Activated CD8-positive, alpha-beta T cell treated with anti-CD3 and anti-CD28 coated beads, Interleukin-2, amount 10 ng/mL, durations not matched to agents 7 days and 5 days (primary cell): ENCODE measurements around the gene MEPCE. TPM values are rescaled to one million over a fixed set of nuclear protein-coding genes. Genes with fewer than 3 reads are reported as not detected.

Experiments
- ATAC-seq: fragments of 150-1000 bp; cut with Tn5 transposase; one replicate; pipeline ENCODE4 v1.10.0; 2021; ENCODE audit warnings: moderate library complexity
- CTCF ChIA-PET: fragments of 350-600 bp; sonication (Branson Sonifier 250); formaldehyde crosslinking; loops from one replicate; lab custom pipeline; 2021; ENCODE audit warnings: antibody characterized with exemption; lab: Charles Lee
- POLR2A ChIA-PET: fragments of 350-600 bp; sonication (Branson Sonifier 250); formaldehyde crosslinking; loops from one replicate; lab custom pipeline; 2021; ENCODE audit warnings: antibody characterized with exemption; lab: Charles Lee
- DNase-seq: peaks from one replicate; pipeline ENCODE4 v3.0.0-alpha.2; 2020
- H3K27ac Mint-ChIP-seq: one replicate; pipeline ENCODE4 v1.8.0; 2021; ENCODE audit warnings: mild to moderate bottlenecking, mixed read lengths
- H3K27me3 Mint-ChIP-seq: one replicate; pipeline ENCODE4 v1.8.0; 2021; ENCODE audit warnings: low read depth, mixed read lengths
- H3K36me3 Mint-ChIP-seq: one replicate; pipeline ENCODE4 v1.8.0; 2021; ENCODE audit warnings: low read depth, mixed read lengths
- H3K4me1 Mint-ChIP-seq: one replicate; pipeline ENCODE4 v1.8.0; 2021; ENCODE audit warnings: low read depth, mixed read lengths
- H3K4me3 Mint-ChIP-seq: one replicate; pipeline ENCODE4 v1.8.0; 2021; ENCODE audit warnings: mild to moderate bottlenecking, mixed read lengths
- H3K9me3 Mint-ChIP-seq: one replicate; pipeline ENCODE4 v1.8.0; 2022; ENCODE audit warnings: mixed read lengths; ENCODE audit not compliant: insufficient read depth
- total RNA-seq, 2 experiments: library from RNA; stranded (reverse); gene quantifications; one replicate each; pipeline ENCODE4 v1.2.3, GENCODE V29; 2021

MEPCE gene
- total RNA-seq, 2 experiments from 2014 or later, result 40.4 to 45.4 TPM

GRCh38 chr7:100464791-100465190 is 35.2 kb downstream of the MEPCE start:
- no peaks in the 10 kb centered on the region for H3K27me3 Mint-ChIP-seq
- no peak for DNase-seq
- POLR2A ChIA-PET, result interaction anchor here (1.0 to 1.3 kb wide), 2 partner anchors 9 to 11 kb away, joined by 3 read pairs; no protein-coding TSS in a partner anchor
- CTCF ChIA-PET, result interaction anchor here (1.0 to 2.2 kb wide), 4 partner anchors 14 to 96 kb away, joined by 3 to 7 read pairs (median 4); no protein-coding TSS in a partner anchor
- peaks cover 30% of the 10 kb centered on the region for H3K36me3 Mint-ChIP-seq
- no peak overlapping the region for H3K27ac Mint-ChIP-seq
- no peak overlapping the region for H3K4me3 Mint-ChIP-seq
- no peaks in the 10 kb centered on the region for H3K9me3 Mint-ChIP-seq
- ATAC-seq, result no peak
- peaks cover 3% of the 10 kb centered on the region for H3K4me1 Mint-ChIP-seq

- ATAC-seq (no peak), DNase-seq (no peak)
- Mint-ChIP-seq H3K27me3 (no peaks in the 10 kb centered on the region), H3K9me3 (no peaks in the 10 kb centered on the region), H3K4me1 (peaks cover 3% of the 10 kb centered on the region), H3K27ac (no peak overlapping the region), H3K36me3 (peaks cover 34% of the 10 kb centered on the region), H3K4me3 (no peak overlapping the region)
- ChIA-PET CTCF (interaction anchor here (0.9 to 2.2 kb wide), 5 partner anchors 15 to 98 kb away, joined by 3 to 7 read pairs (median 5); no protein-coding TSS in a partner anchor), POLR2A (interaction anchor here (1.3 kb wide), 1 partner anchor 10 kb away, joined by 3 read pairs; no protein-coding TSS in a partner anchor)
Observed at GRCh38 chr7:100465299-100465698, 35.7 kb downstream of the MEPCE start.

GRCh38 chr7:100465702-100466311 is 36.2 kb downstream of the MEPCE start:
- DNase-seq (no peak), ATAC-seq (no peak)
- Mint-ChIP-seq H3K27ac (no peak overlapping the region), H3K27me3 (no peaks in the 10 kb centered on the region), H3K36me3 (peaks cover 37% of the 10 kb centered on the region), H3K9me3 (no peaks in the 10 kb centered on the region), H3K4me3 (no peak overlapping the region), H3K4me1 (peaks cover 3% of the 10 kb centered on the region)
- ChIA-PET CTCF (interaction anchor here (0.9 to 2.2 kb wide), 4 partner anchors 17 to 98 kb away, joined by 4 to 7 read pairs (median 6); no protein-coding TSS in a partner anchor), POLR2A (interaction anchor here (1.3 kb wide), 1 partner anchor 10 kb away, joined by 3 read pairs; no protein-coding TSS in a partner anchor)

- CTCF ChIA-PET, result interaction anchor here (4.9 kb wide), 1 partner anchor 92 kb away, joined by 47 read pairs; no protein-coding TSS in a partner anchor
- POLR2A ChIA-PET, result no interaction called here
Observed at GRCh38 chr7:100466653-100467605, 37.3 kb downstream of the MEPCE start.

GRCh38 chr7:100467638-100468373 is 38.2 kb downstream of the MEPCE start:
- Mint-ChIP-seq H3K4me3 (no peak overlapping the region), H3K36me3 (peaks cover 34% of the 10 kb centered on the region), H3K27ac (no peak overlapping the region), H3K27me3 (no peaks in the 10 kb centered on the region), H3K4me1 (peaks cover 7% of the 10 kb centered on the region), H3K9me3 (no peaks in the 10 kb centered on the region)
- no peak for ATAC-seq
- DNase-seq, result no peak
- CTCF ChIA-PET, result interaction anchor here (2.2 to 4.9 kb wide), 2 partner anchors 12 to 91 kb away, joined by 18 to 47 read pairs; no protein-coding TSS in a partner anchor
- POLR2A ChIA-PET, result interaction anchor here (0.6 kb wide), 1 partner anchor 27 kb away, joined by 3 read pairs; no protein-coding TSS in a partner anchor

More at GRCh38 chr7:100466653-100467605, 37.3 kb downstream of the MEPCE start:
- ATAC-seq, result no peak
- H3K27ac Mint-ChIP-seq, result no peak overlapping the region
- H3K36me3 Mint-ChIP-seq, result peaks cover 31% of the 10 kb centered on the region
- H3K4me3 Mint-ChIP-seq, result no peak overlapping the region
- no peaks in the 10 kb centered on the region for H3K27me3 Mint-ChIP-seq
- DNase-seq, result no peak
- no peaks in the 10 kb centered on the region for H3K9me3 Mint-ChIP-seq
- H3K4me1 Mint-ChIP-seq, result peaks cover 5% of the 10 kb centered on the region

- ATAC-seq, result peak; percentile 85
- Mint-ChIP-seq H3K9me3 (no peaks in the 10 kb centered on the region), H3K36me3 (peaks cover 44% of the 10 kb centered on the region), H3K4me3 (no peak overlapping the region), H3K27ac (peak overlapping the region; percentile 39), H3K4me1 (peaks cover 21% of the 10 kb centered on the region), H3K27me3 (no peaks in the 10 kb centered on the region)
- ChIA-PET POLR2A (interaction anchor here (2.1 kb wide), 1 partner anchor 90 kb away, joined by 5 read pairs; no protein-coding TSS in a partner anchor), CTCF (interaction anchor here (0.7 to 4.9 kb wide), 15 partner anchors 9 to 383 kb away, joined by 3 to 47 read pairs (median 5); partner anchors contain the start of genes FBXO24, SLC12A9 and TSC22D4)
- DNase-seq, result peak; percentile 86
Observed at GRCh38 chr7:100469227-100470044, 39.8 kb downstream of the MEPCE start.

- ChIA-PET CTCF (interaction anchor here (0.8 to 4.9 kb wide), 4 partner anchors 9 to 255 kb away, joined by 3 to 47 read pairs (median 16); partner anchors contain the start of gene TSC22D4), POLR2A (no interaction called here)
- DNase-seq (no peak), ATAC-seq (no peak)
- Mint-ChIP-seq H3K4me3 (no peak overlapping the region), H3K27ac (peak overlapping the region; percentile 34), H3K4me1 (peaks cover 32% of the 10 kb centered on the region), H3K36me3 (peaks cover 54% of the 10 kb centered on the region), H3K9me3 (no peaks in the 10 kb centered on the region), H3K27me3 (no peaks in the 10 kb centered on the region)
Observed at GRCh38 chr7:100471021-100471420, 41.4 kb downstream of the MEPCE start.

- POLR2A ChIA-PET, result no interaction called here
- Mint-ChIP-seq H3K9me3 (no peaks in the 10 kb centered on the region), H3K27me3 (no peaks in the 10 kb centered on the region), H3K4me1 (peaks cover 41% of the 10 kb centered on the region), H3K4me3 (no peak overlapping the region), H3K27ac (no peak overlapping the region), H3K36me3 (peaks cover 58% of the 10 kb centered on the region)
- no peak for ATAC-seq
- no peak for DNase-seq
- CTCF ChIA-PET, result interaction anchor here (3.4 kb wide), 1 partner anchor 10 kb away, joined by 19 read pairs; no protein-coding TSS in a partner anchor
Observed at GRCh38 chr7:100472121-100472851, 42.7 kb downstream of the MEPCE start.

- no peak for ATAC-seq
- H3K36me3 Mint-ChIP-seq, result peaks cover 57% of the 10 kb centered on the region
- ChIA-PET CTCF (interaction anchor here (1.7 kb wide), 1 partner anchor 91 kb away, joined by 4 read pairs; no protein-coding TSS in a partner anchor), POLR2A (interaction anchor here (0.6 to 0.7 kb wide), 2 partner anchors 114 to 253 kb away, joined by 3 read pairs; no protein-coding TSS in a partner anchor)
- no peaks in the 10 kb centered on the region for H3K27me3 Mint-ChIP-seq
- DNase-seq, result no peak
- H3K4me1 Mint-ChIP-seq, result peaks cover 41% of the 10 kb centered on the region
- no peaks in the 10 kb centered on the region for H3K9me3 Mint-ChIP-seq
- H3K27ac Mint-ChIP-seq, result no peak overlapping the region
- H3K4me3 Mint-ChIP-seq, result no peak overlapping the region
Observed at GRCh38 chr7:100472854-100473499, 43.3 kb downstream of the MEPCE start.
